NCI-H2196 (cell line): ENCODE data around the gene OR51I2.

Experiments used
- DNase-seq: peaks from one replicate; lab custom pipeline; 2025; ENCODE audit not compliant: unreplicated experiment; lab: John Stamatoyannopoulos, UW

Gene OR51I2, protein sequence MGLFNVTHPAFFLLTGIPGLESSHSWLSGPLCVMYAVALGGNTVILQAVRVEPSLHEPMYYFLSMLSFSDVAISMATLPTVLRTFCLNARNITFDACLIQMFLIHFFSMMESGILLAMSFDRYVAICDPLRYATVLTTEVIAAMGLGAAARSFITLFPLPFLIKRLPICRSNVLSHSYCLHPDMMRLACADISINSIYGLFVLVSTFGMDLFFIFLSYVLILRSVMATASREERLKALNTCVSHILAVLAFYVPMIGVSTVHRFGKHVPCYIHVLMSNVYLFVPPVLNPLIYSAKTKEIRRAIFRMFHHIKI

GRCh38 chr11:5449023-5449422 lies at the start of gene OR51I2:
Gene OR51I2 (plus strand): TSS chr11:5449323. CDS start chr11:5453489, 4,166 bp downstream.
- DNase-seq: no peak

DNA sequence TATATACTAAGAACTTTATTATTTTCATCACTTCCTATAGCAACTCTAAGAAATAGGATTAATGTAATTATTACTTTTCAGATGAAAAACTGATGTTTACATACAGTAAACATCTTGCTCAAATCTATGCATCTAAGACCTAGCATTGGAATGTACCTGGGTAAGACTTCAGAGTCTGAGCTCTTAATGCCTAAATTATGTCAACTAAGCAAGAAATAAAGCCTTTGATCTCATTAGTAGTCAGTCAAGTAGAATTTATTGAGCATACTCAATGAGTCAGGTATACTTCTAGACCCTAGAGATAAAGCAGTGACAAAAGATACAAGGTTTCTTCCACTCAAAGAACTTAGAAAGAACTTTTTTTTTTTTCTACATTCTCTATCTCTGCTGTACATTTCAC lies 44.0 kb upstream of the OR51I2 start:
- DNase-seq: no peak

DNA sequence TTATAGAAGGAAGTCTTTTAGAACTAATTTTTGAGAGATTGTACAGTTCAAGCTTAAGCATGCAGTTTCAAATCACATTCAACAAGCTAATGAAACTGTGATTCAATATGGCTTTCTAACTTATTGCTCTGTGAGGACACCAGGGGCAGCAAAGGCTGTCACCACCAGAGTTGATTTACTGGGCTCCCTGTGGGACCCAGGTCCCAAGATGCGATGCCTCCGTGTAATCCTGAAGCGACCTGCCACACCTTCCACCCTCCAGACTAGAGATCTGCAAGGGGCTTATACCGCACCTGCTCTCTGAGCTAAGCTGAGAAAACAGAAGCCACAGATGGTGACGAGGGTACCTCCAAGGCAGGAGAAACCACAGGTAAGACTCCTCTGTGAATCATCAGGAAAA lies 28.1 kb upstream of the OR51I2 start:
- DNase-seq: no peak

DNA sequence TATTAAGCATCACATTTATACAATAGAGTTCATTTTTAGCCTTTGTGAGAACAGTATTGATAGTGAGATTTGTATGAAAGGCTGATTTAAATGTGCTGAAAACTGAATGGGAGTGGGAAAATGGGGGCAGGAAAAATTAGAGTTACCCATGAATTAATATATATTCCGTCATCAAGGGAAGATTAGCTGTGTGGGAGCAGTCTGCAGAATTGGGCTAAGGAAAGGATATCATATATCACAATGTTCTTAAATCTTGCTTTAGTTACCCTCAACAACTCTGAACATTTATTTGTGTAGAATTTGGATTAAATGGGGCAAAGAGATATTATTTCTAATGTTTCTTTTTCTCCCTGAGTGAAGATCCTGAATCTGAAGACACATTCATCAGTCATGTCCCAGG lies 27.3 kb upstream of the OR51I2 start, which contains the start of gene OR51Q1:
OR51Q1 (plus strand) TSS at position 301 of the 400 bp plus-strand sequence; CDS start at position 391, 90 bp downstream.
- DNase-seq: no peak

GRCh38 chr11:5423131-5423530 lies 26.0 kb upstream of the OR51I2 start:
- no peak for DNase-seq

- DNase-seq: no peak
Measured at GRCh38 chr11:5441414-5441813, 7.7 kb upstream of the OR51I2 start, which contains the start of gene OR51I1. Gene OR51I1 (minus strand): TSS chr11:5441514. CDS start chr11:5441514, 0 bp downstream.

DNA sequence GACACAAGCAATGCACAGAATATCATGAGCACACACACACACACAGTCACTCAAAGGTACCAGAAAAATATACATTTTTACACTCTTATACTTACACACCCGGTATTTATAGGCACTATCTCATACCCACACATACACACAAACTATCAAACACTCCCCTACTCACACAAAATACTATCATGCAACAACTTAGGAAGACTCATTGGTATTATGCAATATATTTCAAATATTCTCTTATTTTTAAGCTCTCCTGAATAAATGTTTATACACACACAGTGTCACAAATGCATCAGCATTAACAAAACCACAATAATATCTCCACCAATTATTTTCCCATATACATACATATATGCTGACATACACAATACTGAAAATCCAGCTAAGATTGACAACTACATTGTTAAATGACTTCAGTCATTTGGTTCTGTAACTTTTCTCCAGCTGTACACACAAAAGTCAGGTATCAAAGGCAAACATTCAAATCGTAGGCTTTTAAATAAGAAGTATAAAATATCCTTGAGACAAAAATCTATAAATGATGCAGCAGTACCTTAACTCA lies 5.2 kb upstream of the OR51I2 start:
- DNase-seq: no peak

DNA sequence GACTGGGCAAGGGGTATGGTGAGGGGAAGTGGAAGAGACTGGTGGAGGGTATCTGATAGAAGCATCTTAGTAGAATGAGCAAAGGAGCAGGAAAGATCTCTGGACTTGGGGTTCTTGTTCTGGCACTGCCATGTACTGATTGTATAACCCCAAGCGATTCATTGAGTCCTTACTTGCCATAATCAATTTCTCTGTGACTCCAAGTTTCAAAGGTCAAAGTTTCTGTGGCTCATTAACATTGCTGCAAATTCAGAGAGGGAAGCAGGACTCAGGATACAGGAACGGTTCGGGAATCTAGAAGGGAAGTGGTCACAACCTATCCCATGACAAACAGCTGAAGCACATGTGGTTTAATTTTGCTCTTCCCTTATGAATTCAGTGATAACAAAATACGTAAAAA lies 309 bp downstream of the OR51I2 start:
- DNase-seq: no peak

- DNase-seq: no peak
Measured at GRCh38 chr11:5460983-5461621, 12.0 kb downstream of the OR51I2 start.

DNA sequence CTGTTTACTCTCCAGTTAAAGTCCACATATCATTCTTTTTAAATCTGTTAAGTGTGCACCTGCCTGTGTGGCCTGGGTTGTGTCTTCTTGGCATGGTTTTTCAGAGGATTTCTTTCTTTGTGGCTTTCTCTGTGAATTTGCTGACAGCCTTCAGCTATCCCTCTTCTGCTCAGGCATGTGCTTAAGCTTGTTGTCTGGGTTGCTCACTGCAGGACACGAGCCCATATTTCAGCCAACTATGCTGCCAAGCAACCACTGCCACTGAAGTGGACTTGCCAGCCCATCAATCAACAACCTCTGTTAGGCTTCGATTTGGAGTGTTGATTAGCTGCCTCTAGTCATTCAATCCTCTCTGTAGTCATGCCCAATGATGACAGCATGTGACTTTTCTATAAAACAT lies 18.4 kb downstream of the OR51I2 start:
- no peak for DNase-seq

DNA sequence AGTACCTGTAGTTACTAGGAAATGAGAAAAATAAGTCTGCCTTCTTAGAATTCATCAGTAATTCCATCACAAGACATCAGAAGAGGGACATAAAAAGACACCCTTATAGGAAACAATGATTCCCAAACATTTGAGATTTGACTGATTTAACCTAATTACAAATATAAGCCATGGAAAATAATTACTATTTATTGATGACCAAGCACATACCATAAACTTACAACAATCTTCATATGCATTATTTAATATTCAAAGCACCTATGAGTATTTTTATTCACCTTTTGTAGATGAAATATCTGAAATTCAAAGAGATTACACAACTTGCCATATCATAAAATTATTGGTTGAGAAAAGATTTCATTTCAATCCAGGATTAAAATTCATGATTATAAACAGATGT lies 24.8 kb downstream of the OR51I2 start:
- DNase-seq: no peak

GRCh38 chr11:5476186-5476819 lies 27.2 kb downstream of the OR51I2 start:
- peak; percentile 33 for DNase-seq

GRCh38 chr11:5486003-5486402 lies 36.9 kb downstream of the OR51I2 start:
- no peak for DNase-seq

- no peak for DNase-seq
Measured at GRCh38 chr11:5486421-5486820, 37.3 kb downstream of the OR51I2 start.

- DNase-seq: no peak
Measured at GRCh38 chr11:5488385-5488784, 39.3 kb downstream of the OR51I2 start, which contains the start of gene OR52D1. Gene OR52D1 (plus strand): TSS chr11:5488685. CDS start chr11:5488707, 22 bp downstream.

GRCh38 chr11:5488798-5489399 lies 39.8 kb downstream of the OR51I2 start:
- DNase-seq: no peak

DNA sequence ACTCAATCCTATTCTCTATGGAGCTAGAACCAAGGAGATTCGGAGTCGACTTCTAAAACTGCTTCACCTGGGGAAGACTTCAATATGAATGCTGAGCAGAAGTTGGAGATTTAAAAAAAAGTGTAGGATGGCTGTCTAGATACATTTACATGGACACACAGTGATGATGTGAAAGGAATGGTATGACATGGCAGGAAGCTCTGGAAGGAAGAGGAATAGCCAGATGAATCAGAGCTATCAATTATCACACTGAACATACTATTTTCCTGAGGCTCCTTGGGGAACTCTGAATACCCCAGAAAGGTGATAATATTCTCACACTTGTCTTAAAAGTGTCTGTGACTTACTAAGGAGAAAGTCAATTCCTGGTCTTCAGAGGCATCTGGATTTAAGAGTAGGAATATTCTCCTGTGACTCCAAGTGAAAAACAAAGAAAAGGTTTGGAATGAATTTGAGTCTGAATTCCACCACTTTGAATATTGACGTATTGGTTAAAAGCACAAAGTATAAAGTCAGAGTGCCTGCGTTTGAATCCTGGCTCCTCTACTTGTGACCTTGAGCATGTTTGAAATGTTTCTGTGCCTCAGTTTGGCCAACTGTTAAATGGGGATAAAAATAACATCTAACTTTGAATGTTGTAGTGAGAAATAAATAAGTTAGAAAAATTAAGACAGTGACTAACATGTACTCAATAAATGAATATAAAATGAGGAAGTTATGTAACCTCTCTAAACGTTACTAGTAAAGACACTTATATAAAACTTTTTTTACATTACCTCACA lies 40.6 kb downstream of the OR51I2 start:
- DNase-seq: no peak

DNA sequence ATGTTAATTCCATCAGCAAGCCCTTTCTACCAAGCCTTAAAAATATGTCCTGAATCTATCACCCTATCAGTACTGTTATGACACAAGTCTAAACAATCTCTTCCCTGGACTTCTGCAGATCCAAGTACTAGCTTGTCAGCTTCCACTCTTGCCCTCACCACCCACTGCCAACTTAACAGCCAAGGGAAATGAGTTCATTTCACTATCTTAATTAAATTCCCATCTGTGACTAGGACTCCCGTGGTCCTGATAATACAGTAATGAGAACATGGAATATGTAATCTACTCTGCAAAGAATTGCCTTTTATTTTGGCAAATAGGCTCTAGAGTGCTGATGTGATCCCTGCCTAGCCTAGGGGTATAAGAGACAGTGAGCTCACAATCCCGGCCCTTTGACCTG lies 50.5 kb downstream of the OR51I2 start:
- no peak for DNase-seq

- no peak for DNase-seq
Measured at GRCh38 chr11:5500393-5500801, 51.3 kb downstream of the OR51I2 start.

GRCh38 chr11:5504403-5504921 lies 55.3 kb downstream of the OR51I2 start:
- DNase-seq: no peak
